Cerebellar nuclear complex (tissue), 1 donor: ENCODE results near the gene ABCA13.

Source experiments
- DNase-seq, 2 experiments: peaks; one replicate each; lab custom pipeline; 2025; lab: John Stamatoyannopoulos, UW

The ABCA13 gene

DNA sequence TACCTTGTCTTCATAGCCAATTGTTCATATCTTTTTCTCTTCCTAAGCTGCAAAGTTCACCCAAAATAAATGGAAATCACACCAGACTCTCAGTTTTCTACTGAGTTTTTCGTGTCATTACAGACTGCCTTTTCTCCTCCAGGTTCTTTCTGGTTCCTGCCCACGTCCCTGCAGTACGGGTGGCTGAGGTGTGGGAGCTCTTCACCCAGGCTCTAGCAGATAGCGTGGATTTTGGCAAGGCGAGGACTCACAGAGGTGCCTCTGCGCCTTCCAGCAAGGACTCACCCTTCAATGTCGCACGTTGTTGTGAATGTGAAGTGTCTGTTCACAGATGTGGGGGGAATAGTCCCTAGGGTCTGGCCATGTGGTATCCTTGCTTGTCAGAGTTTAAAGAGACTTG, 71.6 kb downstream of the ABCA13 start:
- no peak for DNase-seq

DNA sequence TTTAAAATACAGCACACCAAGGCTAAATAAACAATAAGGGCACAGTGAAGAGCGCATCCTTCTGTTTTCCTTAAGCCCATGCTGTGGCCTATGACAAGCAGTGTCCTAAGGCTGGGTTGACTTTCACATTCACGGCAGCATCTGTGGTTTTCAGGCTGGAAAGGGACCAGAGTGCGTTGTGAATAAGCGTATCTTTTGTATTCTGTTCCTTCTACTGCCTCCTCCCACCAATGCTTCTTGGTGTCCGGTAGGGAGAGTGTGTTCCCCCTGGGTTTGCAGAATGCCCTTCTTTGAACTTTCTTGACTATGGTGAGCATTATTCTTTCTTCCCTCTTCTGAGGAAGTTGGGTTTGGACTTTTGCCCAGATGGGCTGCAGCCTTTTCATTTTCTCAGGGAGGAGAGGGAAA, 73.6 kb downstream of the ABCA13 start:
- no peak for DNase-seq

DNA sequence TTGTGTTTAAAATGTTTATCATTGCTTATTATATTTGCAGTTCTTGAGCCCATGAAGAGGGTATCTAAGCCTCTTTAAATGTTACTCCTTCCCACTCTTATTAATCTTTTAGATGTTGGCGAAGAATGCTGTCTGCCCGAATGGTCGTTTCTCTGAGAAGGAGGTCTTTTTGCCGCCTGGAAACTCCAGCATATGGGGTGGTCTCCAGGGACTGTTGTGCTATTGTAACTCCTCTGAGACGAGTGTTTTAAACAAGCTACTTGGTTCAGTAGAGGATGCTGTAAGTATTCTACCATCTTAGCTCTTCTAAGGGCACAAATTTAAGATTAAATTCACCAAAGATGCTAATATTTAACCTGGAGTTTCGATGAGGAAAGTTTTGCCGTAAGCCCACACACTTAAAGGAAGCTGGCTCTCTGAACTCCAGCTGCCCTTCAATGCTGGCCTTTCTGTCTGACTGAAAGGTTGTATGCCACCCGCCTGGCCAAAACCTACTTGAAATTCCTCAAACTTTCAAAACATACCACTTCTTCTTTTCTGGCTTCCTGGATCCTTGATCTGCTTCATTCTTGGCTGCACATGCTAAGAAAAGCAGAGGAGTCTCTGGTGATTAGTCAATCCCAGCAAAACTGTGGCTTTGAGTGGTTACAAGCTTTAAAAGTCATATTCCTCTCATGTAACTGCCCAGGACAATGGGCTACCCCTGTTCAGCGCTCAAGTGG, 74.7 kb downstream of the ABCA13 start:
- no peak for DNase-seq

DNA sequence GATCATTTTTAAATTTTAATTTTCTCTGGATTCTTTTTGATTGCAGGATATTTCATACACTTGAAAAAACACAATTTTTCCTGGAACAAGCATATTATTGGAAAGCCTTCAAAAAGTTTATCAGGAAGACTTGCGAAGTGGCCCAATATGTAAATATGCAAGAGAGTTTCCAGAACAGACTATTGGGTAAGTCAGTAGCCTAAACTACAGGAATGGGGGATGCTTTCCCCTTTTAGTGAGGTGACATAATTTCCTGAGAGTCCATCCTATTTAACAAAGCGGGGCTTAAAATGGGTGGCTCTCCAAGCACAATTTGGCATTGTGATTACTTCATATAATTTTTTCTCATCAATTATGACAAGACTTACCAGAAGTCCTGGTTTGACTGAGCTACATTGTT, 77.9 kb downstream of the ABCA13 start:
- DNase-seq: no peak

- DNase-seq: no peak
Measured at GRCh38 chr7:48250441-48250951, 79.2 kb downstream of the ABCA13 start.

- DNase-seq: no peak
Measured at GRCh38 chr7:48251766-48252165, 80.5 kb downstream of the ABCA13 start.

- DNase-seq: no peak
Measured at GRCh38 chr7:48252995-48253394, 81.7 kb downstream of the ABCA13 start.

DNA sequence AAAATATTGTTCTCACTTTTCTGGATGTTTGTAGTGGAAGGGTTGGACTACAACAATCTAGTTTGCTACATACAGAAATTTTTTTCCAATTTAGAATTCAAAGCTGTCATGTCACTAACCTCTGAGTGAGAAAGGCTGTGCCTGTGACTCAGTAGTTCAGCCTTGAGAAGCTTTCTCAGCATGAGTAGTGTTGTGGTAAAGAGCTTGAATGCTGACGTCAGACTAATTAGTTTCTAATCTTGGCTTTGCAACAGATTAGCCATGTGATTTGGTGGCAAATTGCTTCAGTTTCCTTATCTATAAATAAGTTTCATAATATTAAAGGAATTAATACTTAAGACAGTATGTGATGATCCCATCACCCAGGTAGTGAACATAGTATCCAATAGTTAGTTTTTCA, 83.8 kb downstream of the ABCA13 start:
- DNase-seq: no peak

GRCh38 chr7:48259463-48260280, 88.4 kb downstream of the ABCA13 start:
- no peak for DNase-seq

GRCh38 chr7:48261696-48262095, 90.4 kb downstream of the ABCA13 start:
- no peak for DNase-seq

GRCh38 chr7:48262606-48263310, 91.5 kb downstream of the ABCA13 start:
- no peak for DNase-seq

GRCh38 chr7:48263311-48263650, 92.0 kb downstream of the ABCA13 start:
- DNase-seq: no peak

- no peak for DNase-seq
Measured at GRCh38 chr7:48269066-48269465, 97.8 kb downstream of the ABCA13 start.

GRCh38 chr7:48274662-48275061, 103.4 kb downstream of the ABCA13 start:
- no peak for DNase-seq

- DNase-seq: no peak
Measured at GRCh38 chr7:48279420-48279819, 108.2 kb downstream of the ABCA13 start.

- DNase-seq: no peak
Measured at GRCh38 chr7:48280100-48280499, 108.8 kb downstream of the ABCA13 start.

DNA sequence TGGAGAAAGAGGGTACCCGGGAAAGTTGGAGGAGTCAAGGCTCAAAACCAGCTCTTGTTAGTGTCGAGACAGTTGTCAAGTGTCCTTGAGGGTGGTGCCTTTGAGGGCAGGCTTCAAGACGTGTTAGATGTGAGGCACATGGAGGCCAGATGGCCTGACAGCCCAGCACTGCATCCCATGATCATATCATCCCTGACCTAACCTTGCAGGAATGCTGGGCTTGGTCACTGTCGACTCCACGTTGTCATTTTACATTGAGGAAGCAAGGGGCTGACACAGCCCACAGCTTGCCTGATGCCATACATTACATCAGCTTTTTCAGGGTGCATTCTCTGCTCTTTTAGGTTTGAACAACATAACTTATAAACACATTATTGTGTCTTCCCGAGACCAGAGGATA, 114.1 kb downstream of the ABCA13 start:
- no peak for DNase-seq

DNA sequence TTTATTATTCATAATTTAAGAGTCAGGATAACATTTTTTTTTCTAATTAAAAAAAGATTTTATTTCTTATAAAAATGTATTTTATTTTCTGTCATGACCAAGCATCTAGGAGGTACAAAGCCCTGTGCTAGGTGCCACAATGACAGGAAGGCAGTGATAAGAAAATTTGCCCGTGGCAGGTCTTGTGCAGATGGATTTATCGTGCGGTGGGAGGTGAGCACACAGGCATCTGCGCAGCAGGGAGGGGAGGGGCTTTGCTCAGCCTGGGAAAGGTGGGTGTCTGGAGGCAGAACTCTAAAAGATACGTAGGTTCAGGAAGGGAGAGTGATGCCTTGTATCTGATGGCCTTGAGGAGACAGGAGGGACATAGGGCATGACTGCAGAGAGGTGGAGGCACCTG, 115.6 kb downstream of the ABCA13 start:
- DNase-seq: no peak

- no peak for DNase-seq
Measured at GRCh38 chr7:48289656-48290055, 118.4 kb downstream of the ABCA13 start.

DNA sequence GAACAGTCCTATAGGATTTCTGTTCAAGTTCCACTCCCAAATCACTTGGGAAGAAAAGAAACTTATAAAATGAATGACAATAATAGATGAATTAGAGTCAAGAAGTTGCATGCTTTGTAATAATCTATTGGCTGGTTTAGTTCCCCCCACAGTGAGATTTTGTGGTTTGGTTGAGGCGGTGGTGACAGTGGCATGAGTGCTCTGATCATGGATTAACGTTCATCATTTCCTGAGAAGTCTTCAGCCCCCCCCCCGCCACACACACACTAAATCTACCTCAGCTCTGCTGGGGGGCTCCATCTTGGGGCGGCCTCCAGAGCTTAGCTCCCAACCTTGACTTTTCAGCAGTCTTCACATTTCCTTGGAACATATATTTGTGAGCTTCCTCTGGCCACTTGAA, 121.7 kb downstream of the ABCA13 start:
- DNase-seq: no peak

GRCh38 chr7:48295296-48295971, 124.2 kb downstream of the ABCA13 start:
- DNase-seq: no peak

DNA sequence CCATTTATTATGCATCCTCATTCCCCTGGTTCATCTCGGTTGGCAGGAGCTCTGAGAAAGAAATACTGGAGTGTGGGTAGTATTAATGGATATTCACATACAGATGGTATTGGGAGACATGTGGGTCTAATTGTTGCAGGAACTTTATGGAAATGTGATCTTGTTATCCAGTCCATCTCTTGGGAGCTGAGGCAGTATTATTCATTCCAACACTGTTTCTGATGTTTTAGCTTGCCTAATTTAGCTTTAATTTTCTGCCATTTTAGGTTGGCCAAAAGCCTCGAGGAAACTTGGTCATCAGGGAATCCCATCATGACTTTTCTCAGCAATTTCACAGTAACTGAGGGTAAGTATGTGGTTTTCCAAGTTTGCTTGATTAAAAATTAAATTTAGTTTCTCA, 125.7 kb downstream of the ABCA13 start:
- no peak for DNase-seq
